ENCODE results near the gene KLHL36. TPM values are rescaled to one million over a fixed set of nuclear protein-coding genes. Genes with fewer than 3 reads are reported as not detected.

The KLHL36 gene
- total RNA-seq, 2 experiments from 2014 or later: 31.4 to 32.6 TPM

DNA sequence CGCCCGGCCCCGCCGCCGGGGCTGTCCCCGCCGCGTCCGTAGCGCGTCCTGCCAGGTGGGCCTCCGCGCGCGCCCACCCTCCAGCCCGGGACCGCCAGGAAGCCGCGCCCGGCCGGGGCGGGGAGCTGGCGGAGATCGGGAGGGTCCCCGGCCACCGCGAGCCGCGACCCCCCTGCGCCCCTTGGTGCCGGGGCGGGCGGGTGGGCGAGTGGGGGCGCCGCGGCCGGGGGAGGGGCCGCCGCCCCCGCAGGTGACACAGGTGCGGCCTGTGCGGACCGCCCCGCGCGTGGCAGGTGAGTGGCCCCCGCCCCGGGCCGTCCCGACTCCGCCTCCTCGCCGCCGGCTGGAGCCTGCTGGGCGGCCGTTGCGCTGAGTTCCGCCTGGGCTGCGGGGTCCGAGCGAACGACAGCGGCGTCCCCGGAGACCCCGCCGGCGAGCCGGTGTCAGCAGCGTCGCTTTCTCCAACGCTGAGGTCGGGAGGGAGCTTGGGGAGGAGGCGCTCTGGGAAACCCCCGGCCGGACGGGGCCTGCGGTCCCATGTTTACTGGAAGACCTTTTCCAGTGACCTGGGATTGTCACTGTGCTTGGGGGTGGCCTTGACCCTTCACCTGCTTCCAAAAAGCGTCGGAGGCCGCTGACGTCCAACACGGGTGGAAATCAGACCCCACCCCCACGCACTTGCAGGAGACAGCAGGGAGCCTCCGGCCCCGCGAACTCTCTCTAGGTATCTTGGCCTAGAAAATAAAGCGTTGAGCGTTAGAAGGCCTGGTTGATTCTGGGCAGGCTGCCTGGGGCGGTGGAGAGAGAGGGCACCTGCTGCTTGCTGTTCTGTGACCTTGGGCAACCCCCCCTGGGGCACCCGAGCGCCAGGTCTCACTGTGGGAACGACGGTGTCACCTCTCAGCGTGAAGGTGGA is 542 bp downstream of the KLHL36 start:
- H3K4me3 Mint-ChIP-seq: peak overlapping the region; percentile 72
- H3K36me3 Mint-ChIP-seq (ENCODE audit: low read depth): peaks cover 30% of the 10 kb centered on the region
- peak overlapping the region; percentile 54 for H3K27ac Mint-ChIP-seq
- CTCF ChIA-PET: interaction anchor here (0.7 to 2.0 kb wide), 5 partner anchors 23 to 141 kb away, joined by 3 to 7 read pairs (median 5); no protein-coding TSS in a partner anchor
- H3K9me3 Mint-ChIP-seq (ENCODE audit: insufficient read depth): no peaks in the 10 kb centered on the region
- peaks cover 19% of the 10 kb centered on the region for H3K27me3 Mint-ChIP-seq (ENCODE audit: low read depth)
- peaks cover 46% of the 10 kb centered on the region for H3K4me1 Mint-ChIP-seq (ENCODE audit: low read depth)
- POLR2A ChIA-PET: interaction anchor here (0.7 to 2.3 kb wide), 6 partner anchors 8 to 69 kb away, joined by 3 to 21 read pairs (median 3); no protein-coding TSS in a partner anchor
- ATAC-seq (peak; percentile 63), DNase-seq (peak; percentile 41)

DNA sequence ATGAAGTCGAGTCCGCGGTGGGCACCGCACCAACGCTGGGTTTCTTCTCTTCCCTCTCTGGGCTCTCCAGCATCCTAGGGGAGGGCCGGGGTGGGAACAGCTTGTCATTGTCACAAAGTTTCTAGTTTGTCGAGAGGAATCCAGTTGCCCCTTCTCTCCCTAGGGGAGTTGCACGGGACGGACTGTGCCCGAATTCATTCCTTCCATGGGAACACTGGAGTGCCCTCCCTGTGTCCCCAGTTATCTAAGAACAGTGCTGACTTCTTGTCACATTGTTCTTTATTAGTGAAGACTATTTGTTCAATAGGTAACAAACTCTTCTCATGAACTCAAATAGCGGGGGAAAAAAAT is 1.2 kb downstream of the KLHL36 start:
- ChIA-PET POLR2A (interaction anchor here (0.8 to 2.3 kb wide), 4 partner anchors 8 to 69 kb away, joined by 3 to 21 read pairs (median 5); no protein-coding TSS in a partner anchor), CTCF (interaction anchor here (0.7 to 2.0 kb wide), 3 partner anchors 23 to 76 kb away, joined by 3 to 7 read pairs (median 5); no protein-coding TSS in a partner anchor)
- no peak for DNase-seq
- H3K27ac Mint-ChIP-seq: peak overlapping the region; percentile 54
- peaks cover 17% of the 10 kb centered on the region for H3K27me3 Mint-ChIP-seq (ENCODE audit: low read depth)
- no peak for ATAC-seq
- H3K4me3 Mint-ChIP-seq: peak overlapping the region; percentile 72
- H3K36me3 Mint-ChIP-seq (ENCODE audit: low read depth): peaks cover 36% of the 10 kb centered on the region
- no peaks in the 10 kb centered on the region for H3K9me3 Mint-ChIP-seq (ENCODE audit: insufficient read depth)
- peaks cover 49% of the 10 kb centered on the region for H3K4me1 Mint-ChIP-seq (ENCODE audit: low read depth)

DNA sequence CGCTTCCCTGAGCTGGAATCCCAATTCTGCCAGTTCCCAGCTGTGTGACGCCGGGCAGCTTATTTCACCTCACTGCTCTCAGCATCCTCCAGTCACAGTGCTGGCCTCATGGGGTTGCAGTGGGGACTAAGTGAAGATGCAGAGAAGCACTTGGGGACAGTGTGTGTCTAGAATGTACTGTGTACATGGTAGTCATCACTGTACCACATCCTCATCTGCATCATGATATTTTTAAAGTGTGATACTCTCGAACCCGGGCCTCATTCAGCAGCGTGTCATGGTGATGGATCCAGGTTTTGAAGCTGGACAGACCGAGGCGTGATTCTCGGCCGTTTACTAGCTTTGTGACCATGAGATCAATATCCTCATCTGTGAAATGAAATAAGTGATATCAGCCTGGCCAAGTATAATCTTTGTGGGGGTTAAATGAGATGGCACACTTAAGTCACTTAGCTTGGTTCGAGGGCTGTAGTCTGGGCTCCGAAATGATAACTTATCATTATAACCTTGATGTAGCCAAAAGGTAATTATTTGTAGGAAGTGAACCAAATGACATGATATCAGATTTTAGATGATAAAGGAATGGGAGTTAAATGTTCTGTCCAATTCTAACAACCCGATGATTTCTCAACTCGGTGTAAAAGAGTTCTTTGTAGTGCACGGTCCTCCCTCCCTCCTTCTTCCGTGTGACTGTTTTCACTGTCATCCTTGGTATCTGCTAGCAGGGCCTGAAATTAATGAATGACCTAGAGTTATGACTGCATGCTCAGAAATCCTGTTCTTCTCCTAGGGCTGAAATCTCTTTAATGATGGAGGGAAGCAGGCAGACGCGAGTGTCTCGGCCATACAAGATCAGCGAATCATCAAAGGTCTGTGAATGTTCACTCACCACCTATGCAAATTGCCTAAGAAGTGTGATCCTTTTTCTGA is 2.0 kb downstream of the KLHL36 start:
- ATAC-seq: no peak
- Mint-ChIP-seq H3K27me3 (ENCODE audit: low read depth) (peaks cover 12% of the 10 kb centered on the region), H3K4me1 (ENCODE audit: low read depth) (peaks cover 52% of the 10 kb centered on the region), H3K4me3 (peak overlapping the region; percentile 27), H3K36me3 (ENCODE audit: low read depth) (peaks cover 42% of the 10 kb centered on the region), H3K9me3 (ENCODE audit: insufficient read depth) (no peaks in the 10 kb centered on the region), H3K27ac (no peak overlapping the region)
- POLR2A ChIA-PET: no interaction called here
- CTCF ChIA-PET: interaction anchor here (0.8 to 1.0 kb wide), 2 partner anchors 22 to 88 kb away, joined by 4 read pairs; no protein-coding TSS in a partner anchor
- no peak for DNase-seq

DNA sequence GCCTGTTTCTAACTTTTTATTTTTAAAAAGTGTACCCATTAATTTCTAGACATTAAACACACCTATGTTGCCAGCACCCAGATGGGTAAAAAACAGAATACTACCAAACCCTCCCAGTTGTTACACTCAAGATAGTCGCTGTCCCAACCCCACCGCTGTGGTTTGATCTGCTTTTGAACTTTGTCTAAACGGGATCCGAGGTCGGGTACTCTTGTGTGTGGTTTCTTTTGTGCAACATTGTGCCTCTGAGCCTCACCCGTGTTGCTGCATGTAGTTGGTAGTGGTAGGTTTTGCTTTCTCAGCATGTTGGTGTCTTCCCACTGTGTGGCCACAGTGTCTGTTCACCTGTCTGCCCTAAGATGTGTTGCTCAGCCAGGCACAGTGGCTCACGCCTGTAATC is 4.3 kb downstream of the KLHL36 start:
- peaks cover 69% of the 10 kb centered on the region for H3K4me1 Mint-ChIP-seq (ENCODE audit: low read depth)
- H3K27ac Mint-ChIP-seq: no peak overlapping the region
- peaks cover 54% of the 10 kb centered on the region for H3K36me3 Mint-ChIP-seq (ENCODE audit: low read depth)
- peak; percentile 41 for ATAC-seq
- H3K4me3 Mint-ChIP-seq: no peak overlapping the region
- ChIA-PET CTCF (interaction anchor here (2.0 to 4.0 kb wide), 3 partner anchors 20 to 85 kb away, joined by 10 to 16 read pairs (median 11); no protein-coding TSS in a partner anchor), POLR2A (no interaction called here)
- peaks cover 3% of the 10 kb centered on the region for H3K27me3 Mint-ChIP-seq (ENCODE audit: low read depth)
- no peaks in the 10 kb centered on the region for H3K9me3 Mint-ChIP-seq (ENCODE audit: insufficient read depth)
- DNase-seq: peak; percentile 79

DNA sequence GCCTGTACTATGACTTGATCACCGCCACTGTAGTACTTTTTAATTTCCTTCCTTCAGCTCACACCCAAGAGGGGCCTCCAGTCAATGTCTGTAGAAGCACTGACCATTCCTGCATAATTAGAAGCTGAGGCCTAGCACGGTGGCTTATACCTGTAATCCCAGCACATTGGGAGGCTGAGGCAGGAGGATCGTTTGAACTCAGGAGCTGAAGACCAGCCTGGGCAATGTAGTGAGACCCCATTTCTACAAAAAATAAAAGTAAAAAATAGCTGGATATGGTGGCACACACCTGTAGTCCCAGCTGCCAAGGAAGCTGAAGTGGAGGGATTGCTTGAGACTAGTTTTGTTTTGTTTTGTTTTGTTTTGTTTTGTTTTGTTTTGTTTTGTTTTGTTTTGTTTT is 5.9 kb downstream of the KLHL36 start:
- ATAC-seq (no peak), DNase-seq (no peak)
- no peak overlapping the region for H3K27ac Mint-ChIP-seq
- H3K27me3 Mint-ChIP-seq (ENCODE audit: low read depth): no peaks in the 10 kb centered on the region
- ChIA-PET POLR2A (no interaction called here), CTCF (interaction anchor here (0.7 to 4.0 kb wide), 5 partner anchors 18 to 85 kb away, joined by 3 to 16 read pairs (median 10); no protein-coding TSS in a partner anchor)
- no peak overlapping the region for H3K4me3 Mint-ChIP-seq
- H3K4me1 Mint-ChIP-seq (ENCODE audit: low read depth): peaks cover 80% of the 10 kb centered on the region
- H3K36me3 Mint-ChIP-seq (ENCODE audit: low read depth): peaks cover 71% of the 10 kb centered on the region
- H3K9me3 Mint-ChIP-seq (ENCODE audit: insufficient read depth): no peaks in the 10 kb centered on the region

DNA sequence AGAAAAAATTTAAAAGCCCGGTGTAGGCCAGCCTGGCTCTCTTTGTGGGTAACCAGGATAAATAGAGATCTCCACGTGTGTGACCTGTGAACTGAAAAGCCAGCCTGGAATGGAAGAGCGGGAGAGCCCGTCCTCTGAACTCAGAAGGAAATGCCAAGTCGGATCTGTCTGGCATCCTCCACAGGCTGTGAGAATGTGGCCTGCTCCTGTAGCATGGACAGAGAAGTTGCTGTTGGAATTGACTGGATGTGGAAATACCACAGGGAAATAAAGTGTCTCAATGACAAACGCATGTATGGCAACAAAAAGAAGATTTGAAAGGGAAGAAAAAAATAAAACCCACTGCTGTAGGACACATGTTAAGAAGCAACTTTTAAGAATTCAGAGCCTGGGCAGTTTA is 6.7 kb downstream of the KLHL36 start:
- peaks cover 74% of the 10 kb centered on the region for H3K36me3 Mint-ChIP-seq (ENCODE audit: low read depth)
- no peaks in the 10 kb centered on the region for H3K27me3 Mint-ChIP-seq (ENCODE audit: low read depth)
- no peak for ATAC-seq
- ChIA-PET CTCF (interaction anchor here (0.7 to 4.0 kb wide), 4 partner anchors 18 to 83 kb away, joined by 3 to 16 read pairs (median 6); no protein-coding TSS in a partner anchor), POLR2A (no interaction called here)
- no peak overlapping the region for H3K4me3 Mint-ChIP-seq
- no peak overlapping the region for H3K27ac Mint-ChIP-seq
- H3K9me3 Mint-ChIP-seq (ENCODE audit: insufficient read depth): no peaks in the 10 kb centered on the region
- DNase-seq: no peak
- peaks cover 80% of the 10 kb centered on the region for H3K4me1 Mint-ChIP-seq (ENCODE audit: low read depth)

DNA sequence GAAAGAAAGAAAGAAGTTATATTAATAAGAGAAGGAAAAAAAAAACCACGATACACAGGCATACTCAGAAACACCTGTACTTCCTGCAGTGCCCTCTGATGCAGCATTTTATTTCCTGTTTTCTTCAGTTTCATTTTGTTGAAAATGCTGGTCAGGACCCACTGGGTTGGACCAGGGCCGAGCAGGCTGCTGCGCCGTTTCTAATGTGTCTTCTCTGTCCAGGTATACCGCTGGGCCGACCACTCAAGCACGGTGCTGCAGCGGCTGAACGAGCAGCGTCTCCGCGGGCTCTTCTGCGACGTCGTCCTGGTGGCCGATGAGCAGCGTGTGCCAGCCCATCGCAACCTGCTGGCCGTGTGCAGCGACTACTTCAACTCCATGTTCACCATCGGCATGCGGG is 8.3 kb downstream of the KLHL36 start:
- no peaks in the 10 kb centered on the region for H3K27me3 Mint-ChIP-seq (ENCODE audit: low read depth)
- CTCF ChIA-PET: interaction anchor here (0.7 to 1.5 kb wide), 3 partner anchors 16 to 83 kb away, joined by 3 to 5 read pairs (median 4); no protein-coding TSS in a partner anchor
- POLR2A ChIA-PET: interaction anchor here (0.6 kb wide), 1 partner anchor 8 kb away, joined by 3 read pairs; no protein-coding TSS in a partner anchor
- H3K4me1 Mint-ChIP-seq (ENCODE audit: low read depth): peaks cover 75% of the 10 kb centered on the region
- peak overlapping the region; percentile 34 for H3K4me3 Mint-ChIP-seq
- no peaks in the 10 kb centered on the region for H3K9me3 Mint-ChIP-seq (ENCODE audit: insufficient read depth)
- H3K36me3 Mint-ChIP-seq (ENCODE audit: low read depth): peaks cover 68% of the 10 kb centered on the region
- ATAC-seq (peak; percentile 31), DNase-seq (no peak)
- peak overlapping the region; percentile 75 for H3K27ac Mint-ChIP-seq

DNA sequence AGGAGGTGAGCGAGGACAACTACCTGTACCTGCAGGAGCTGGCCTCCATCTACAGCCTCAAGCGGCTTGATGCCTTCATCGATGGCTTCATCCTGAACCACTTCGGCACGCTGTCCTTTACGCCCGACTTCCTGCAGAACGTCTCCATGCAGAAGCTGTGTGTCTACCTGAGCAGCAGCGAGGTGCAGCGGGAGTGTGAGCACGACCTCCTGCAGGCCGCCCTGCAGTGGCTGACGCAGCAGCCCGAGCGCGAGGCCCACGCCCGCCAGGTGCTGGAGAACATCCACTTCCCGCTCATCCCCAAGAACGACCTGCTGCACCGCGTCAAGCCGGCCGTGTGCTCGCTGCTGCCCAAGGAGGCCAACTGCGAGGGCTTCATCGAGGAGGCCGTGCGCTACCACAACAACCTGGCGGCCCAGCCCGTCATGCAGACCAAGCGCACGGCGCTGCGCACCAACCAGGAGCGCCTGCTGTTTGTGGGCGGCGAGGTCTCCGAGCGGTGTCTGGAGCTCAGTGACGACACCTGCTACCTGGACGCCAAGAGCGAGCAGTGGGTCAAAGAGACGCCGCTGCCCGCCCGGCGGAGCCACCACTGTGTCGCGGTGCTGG is 9.0 kb downstream of the KLHL36 start:
- H3K36me3 Mint-ChIP-seq (ENCODE audit: low read depth): peaks cover 70% of the 10 kb centered on the region
- H3K4me3 Mint-ChIP-seq: peak overlapping the region; percentile 34
- no peaks in the 10 kb centered on the region for H3K9me3 Mint-ChIP-seq (ENCODE audit: insufficient read depth)
- CTCF ChIA-PET: interaction anchor here (1.5 kb wide), 1 partner anchor 15 kb away, joined by 5 read pairs; no protein-coding TSS in a partner anchor
- H3K27ac Mint-ChIP-seq: peak overlapping the region; percentile 75
- H3K27me3 Mint-ChIP-seq (ENCODE audit: low read depth): no peaks in the 10 kb centered on the region
- DNase-seq (no peak), ATAC-seq (no peak)
- POLR2A ChIA-PET: interaction anchor here (0.6 kb wide), 1 partner anchor 8 kb away, joined by 3 read pairs; no protein-coding TSS in a partner anchor
- peaks cover 68% of the 10 kb centered on the region for H3K4me1 Mint-ChIP-seq (ENCODE audit: low read depth)

DNA sequence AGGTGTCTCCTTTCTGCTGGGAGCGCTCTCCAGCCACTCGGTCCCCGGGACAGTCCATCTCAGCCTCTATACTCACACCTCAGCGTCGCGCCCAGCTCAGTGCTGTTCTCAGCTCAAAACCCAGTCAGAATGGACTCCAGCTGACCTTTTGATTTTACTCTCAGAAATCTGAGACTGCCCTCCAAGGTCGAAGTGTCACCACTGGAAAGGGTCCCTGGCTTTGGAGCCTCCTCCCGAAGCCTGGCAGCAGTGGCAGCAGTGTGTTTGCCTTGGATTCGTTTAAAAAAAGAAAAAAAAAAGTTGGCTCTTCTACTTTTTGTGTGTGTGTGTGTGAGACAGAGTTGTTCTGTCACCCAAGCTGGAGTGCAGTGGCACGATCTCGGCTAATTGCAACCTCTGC is 10.4 kb downstream of the KLHL36 start:
- Mint-ChIP-seq H3K9me3 (ENCODE audit: insufficient read depth) (no peaks in the 10 kb centered on the region), H3K27ac (peak overlapping the region; percentile 52), H3K36me3 (ENCODE audit: low read depth) (peaks cover 65% of the 10 kb centered on the region), H3K27me3 (ENCODE audit: low read depth) (no peaks in the 10 kb centered on the region), H3K4me3 (no peak overlapping the region), H3K4me1 (ENCODE audit: low read depth) (peaks cover 56% of the 10 kb centered on the region)
- DNase-seq: no peak
- ATAC-seq: no peak
- ChIA-PET POLR2A (no interaction called here), CTCF (interaction anchor here (1.1 kb wide), 1 partner anchor 13 kb away, joined by 3 read pairs; no protein-coding TSS in a partner anchor)

DNA sequence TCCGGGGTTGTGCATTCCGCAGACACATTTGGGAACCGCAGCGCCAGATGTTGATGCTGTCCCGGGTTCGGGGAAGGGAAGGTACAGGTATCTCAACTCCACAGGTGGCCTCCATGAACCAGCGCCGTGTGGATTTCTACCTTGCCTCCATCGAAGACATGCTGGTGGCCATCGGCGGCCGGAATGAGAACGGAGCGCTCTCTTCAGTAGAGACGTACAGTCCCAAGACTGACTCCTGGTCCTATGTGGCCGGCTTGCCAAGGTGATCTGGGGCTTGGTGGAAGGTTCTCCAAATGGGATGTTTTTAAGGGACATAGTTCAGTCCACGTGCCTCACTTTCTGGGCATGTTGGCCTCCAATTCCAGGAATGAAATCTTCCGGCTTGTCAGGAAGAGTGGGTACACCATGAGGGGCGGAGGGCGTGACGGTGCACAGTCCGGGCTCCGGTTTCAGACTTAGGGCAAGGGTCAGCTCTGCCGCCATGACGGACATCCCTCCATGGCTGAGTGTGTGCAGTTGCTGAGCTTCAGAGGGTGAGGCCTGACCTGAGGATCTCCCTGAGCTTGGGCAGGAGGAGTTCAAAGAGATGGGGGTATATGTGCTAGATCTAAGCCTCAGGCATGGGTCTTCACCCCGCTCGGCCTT is 11.5 kb downstream of the KLHL36 start:
- ATAC-seq (no peak), DNase-seq (no peak)
- POLR2A ChIA-PET: no interaction called here
- Mint-ChIP-seq H3K36me3 (ENCODE audit: low read depth) (peaks cover 65% of the 10 kb centered on the region), H3K27ac (peak overlapping the region; percentile 6), H3K9me3 (ENCODE audit: insufficient read depth) (no peaks in the 10 kb centered on the region), H3K4me3 (no peak overlapping the region), H3K27me3 (ENCODE audit: low read depth) (no peaks in the 10 kb centered on the region), H3K4me1 (ENCODE audit: low read depth) (peaks cover 52% of the 10 kb centered on the region)
- CTCF ChIA-PET: interaction anchor here (1.6 kb wide), 1 partner anchor 13 kb away, joined by 4 read pairs; no protein-coding TSS in a partner anchor

Measured in activated CD8-positive, alpha-beta T cell treated with anti-CD3 and anti-CD28 coated beads, Interleukin-2, amount 10 ng/mL, durations not matched to agents 7 days and 5 days (primary cell).